Measurements from ENCODE around the gene TMEM132C. TPM values are rescaled to one million over a fixed set of nuclear protein-coding genes. Genes with fewer than 3 reads are reported as not detected.

TMEM132C gene
- total RNA-seq, 2 donors from 2014 or later, result 0.56 TPM; not detected in 1

DNA sequence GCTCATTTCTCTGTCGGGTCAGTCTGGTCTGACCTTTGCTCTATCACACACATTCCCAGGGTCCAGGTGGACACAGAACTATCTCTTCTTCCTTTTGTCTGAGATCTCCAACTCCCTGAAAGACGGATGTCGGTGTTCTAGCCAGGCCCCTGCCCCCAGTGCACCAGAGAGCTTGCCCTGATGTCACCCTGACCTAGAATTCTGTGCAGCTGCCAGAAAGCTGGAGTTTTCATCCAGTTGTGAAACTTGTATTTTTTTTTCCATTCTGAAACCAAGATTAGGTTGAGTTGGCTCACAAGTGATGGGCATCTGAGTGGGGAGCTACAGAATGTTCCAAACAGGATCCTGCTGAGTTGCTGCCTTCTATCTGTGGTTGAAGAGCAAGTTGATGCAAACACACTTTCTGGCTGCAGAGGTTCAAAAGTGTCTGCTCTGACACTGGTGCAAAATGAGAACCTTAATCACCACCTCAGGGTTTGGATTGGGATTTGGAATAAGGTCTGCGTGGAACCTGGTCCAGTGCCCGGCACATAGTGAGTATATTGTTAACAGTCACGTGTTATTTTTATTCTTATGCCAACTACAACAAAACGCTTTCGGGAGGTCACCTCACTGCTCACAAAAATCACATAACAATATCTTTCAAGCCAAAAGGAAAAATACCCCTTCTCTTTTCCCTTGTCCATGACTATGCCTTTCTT lies 345.3 kb downstream of the TMEM132C start:
- no peaks in the 10 kb centered on the region for H3K36me3 ChIP-seq
- H3K27ac ChIP-seq, result no peak overlapping the region
- TF ChIP-seq, protein P1, sequence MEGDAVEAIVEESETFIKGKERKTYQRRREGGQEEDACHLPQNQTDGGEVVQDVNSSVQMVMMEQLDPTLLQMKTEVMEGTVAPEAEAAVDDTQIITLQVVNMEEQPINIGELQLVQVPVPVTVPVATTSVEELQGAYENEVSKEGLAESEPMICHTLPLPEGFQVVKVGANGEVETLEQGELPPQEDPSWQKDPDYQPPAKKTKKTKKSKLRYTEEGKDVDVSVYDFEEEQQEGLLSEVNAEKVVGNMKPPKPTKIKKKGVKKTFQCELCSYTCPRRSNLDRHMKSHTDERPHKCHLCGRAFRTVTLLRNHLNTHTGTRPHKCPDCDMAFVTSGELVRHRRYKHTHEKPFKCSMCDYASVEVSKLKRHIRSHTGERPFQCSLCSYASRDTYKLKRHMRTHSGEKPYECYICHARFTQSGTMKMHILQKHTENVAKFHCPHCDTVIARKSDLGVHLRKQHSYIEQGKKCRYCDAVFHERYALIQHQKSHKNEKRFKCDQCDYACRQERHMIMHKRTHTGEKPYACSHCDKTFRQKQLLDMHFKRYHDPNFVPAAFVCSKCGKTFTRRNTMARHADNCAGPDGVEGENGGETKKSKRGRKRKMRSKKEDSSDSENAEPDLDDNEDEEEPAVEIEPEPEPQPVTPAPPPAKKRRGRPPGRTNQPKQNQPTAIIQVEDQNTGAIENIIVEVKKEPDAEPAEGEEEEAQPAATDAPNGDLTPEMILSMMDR (IDR thresholded peaks at IDR 0.05), result no peak
- H3K27me3 ChIP-seq (replicated peaks; ENCODE audit: insufficient read depth), result no peaks in the 10 kb centered on the region
- H3K4me3 ChIP-seq, result no peak overlapping the region
- no peaks in the 10 kb centered on the region for H3K4me1 ChIP-seq (ENCODE audit: control insufficient read depth in 1 of 2, low read depth in 2 of 2)
- no peaks in the 10 kb centered on the region for H3K9me3 ChIP-seq
- DNase-seq (ENCODE audit: low spot score), result no peak
- no peak for ATAC-seq (ENCODE audit: insufficient number of reproducible peaks, low FRiP score, low read depth)

DNA sequence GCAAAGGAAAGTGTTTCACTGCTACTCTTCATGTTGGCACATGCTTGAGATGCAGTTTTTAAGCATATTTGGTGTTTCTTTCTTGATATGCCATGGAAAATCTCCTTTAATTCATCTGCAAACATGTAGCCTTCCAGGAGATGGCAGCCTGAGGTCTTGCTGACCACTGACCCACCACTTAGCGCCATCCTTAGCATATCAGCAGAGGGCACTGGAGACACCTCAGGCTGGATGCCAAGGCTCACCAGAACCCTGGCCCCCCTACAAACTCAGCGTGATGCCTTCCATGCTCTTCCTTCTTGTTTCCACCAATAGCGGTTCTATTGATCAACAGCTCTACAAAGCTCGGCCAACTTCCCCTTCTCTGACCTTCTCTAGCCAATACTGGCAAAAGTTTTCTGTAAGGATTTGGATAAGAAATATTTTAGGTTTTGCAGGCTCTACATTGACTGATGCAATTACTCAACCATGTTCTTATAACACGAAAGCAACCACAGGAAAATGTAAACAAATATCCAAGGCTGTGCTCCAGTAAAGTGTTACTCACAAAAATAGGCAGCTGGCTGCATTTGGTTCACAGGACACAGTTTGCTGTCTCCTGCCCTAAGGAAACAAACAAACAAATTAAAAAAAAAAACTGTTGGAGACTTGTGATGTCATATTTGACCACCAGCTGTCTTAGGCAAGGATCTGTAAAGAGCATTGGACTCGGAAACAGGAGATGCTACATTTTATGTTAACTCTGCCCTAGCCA lies 347.0 kb downstream of the TMEM132C start:
- no peaks in the 10 kb centered on the region for H3K27me3 ChIP-seq (replicated peaks; ENCODE audit: insufficient read depth)
- no peaks in the 10 kb centered on the region for H3K36me3 ChIP-seq
- ATAC-seq (ENCODE audit: insufficient number of reproducible peaks, low FRiP score, low read depth) (no peak), DNase-seq (ENCODE audit: low spot score) (no peak)
- no peaks in the 10 kb centered on the region for H3K4me1 ChIP-seq (ENCODE audit: control insufficient read depth in 1 of 2, low read depth in 2 of 2)
- TF ChIP-seq, protein P1 (IDR thresholded peaks at IDR 0.05), result no peak
- no peak overlapping the region for H3K27ac ChIP-seq
- no peaks in the 10 kb centered on the region for H3K9me3 ChIP-seq
- no peak overlapping the region for H3K4me3 ChIP-seq

DNA sequence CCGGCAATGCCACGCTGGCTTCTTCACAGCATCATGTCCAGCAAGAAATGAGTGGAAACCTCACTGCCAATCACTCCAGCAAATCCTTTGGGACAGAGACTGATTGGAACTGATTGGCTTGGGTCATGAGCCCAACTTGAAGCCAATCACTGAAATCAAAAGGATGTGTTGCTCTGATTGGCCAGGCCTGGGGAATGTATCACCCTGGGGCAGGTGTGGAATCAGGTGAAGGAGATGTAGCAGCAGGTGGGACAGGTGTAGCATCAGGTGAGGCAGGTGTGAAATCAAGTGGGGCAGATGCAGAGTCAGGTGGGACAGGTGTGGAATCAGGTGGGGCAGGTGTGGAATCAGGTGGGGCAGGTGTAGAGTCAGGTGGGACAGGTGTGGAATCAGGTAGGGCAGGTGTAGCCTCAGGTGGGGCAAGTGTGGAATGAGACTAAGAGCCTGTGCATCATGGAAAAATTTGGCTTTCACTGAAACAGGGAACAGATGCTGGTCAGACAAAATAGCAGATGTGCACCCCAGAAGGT lies 350.4 kb downstream of the TMEM132C start:
- DNase-seq (ENCODE audit: low spot score), result no peak
- H3K27ac ChIP-seq, result no peak overlapping the region
- no peak for ATAC-seq (ENCODE audit: insufficient number of reproducible peaks, low FRiP score, low read depth)
- no peaks in the 10 kb centered on the region for H3K9me3 ChIP-seq
- no peaks in the 10 kb centered on the region for H3K27me3 ChIP-seq (replicated peaks; ENCODE audit: insufficient read depth)
- no peaks in the 10 kb centered on the region for H3K36me3 ChIP-seq
- TF ChIP-seq, protein P1 (IDR thresholded peaks at IDR 0.05), result no peak
- H3K4me1 ChIP-seq (ENCODE audit: control insufficient read depth in 1 of 2, low read depth in 2 of 2), result no peaks in the 10 kb centered on the region
- no peak overlapping the region for H3K4me3 ChIP-seq

DNA sequence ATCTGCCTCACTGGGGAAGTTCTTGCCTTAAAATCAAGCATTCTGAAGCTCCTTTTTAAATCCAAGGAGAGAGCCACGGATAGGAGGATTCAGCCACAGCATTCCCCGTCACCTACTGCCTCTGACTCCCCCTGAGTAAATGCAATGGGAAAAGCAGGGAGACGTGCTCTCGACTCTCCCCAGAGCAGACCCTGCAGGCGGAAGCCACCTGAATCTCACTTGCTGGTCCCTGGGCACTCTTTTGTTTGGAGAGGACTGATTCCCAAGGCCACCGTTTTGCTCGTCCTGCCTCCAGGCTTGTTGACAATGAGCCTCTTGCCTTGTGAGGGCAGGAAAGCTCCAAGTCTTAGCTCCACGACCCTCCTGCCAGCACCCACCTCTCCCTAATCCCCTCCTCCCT lies 352.3 kb downstream of the TMEM132C start:
- TF ChIP-seq, protein P1 (IDR thresholded peaks at IDR 0.05), result no peak
- no peak for ATAC-seq (ENCODE audit: insufficient number of reproducible peaks, low FRiP score, low read depth)
- no peak for DNase-seq (ENCODE audit: low spot score)
- Histone ChIP-seq H3K27me3 (replicated peaks; ENCODE audit: insufficient read depth) (no peaks in the 10 kb centered on the region), H3K36me3 (no peaks in the 10 kb centered on the region), H3K4me1 (ENCODE audit: control insufficient read depth in 1 of 2, low read depth in 2 of 2) (no peaks in the 10 kb centered on the region), H3K4me3 (no peak overlapping the region), H3K27ac (no peak overlapping the region), H3K9me3 (no peaks in the 10 kb centered on the region)

DNA sequence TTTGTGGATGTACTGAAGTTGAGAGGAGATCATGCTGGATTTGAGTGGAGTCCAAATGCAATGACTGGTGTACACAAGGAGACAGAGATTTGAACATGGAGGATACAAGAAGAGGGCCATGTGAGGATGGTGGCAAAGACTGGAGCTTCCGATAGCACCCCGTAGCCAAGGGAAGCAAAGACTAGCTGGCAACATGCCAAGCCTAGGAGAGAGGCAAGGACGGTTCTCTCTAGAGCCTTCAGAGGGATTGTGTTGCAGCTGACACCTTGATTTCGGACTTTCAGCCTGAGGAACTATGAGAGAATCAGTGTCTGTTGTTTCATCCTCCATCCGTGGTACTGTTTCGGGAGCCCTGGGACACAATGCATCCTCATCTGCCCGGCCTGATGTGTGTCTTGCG lies 354.3 kb downstream of the TMEM132C start:
- Histone ChIP-seq H3K36me3 (no peaks in the 10 kb centered on the region), H3K27ac (no peak overlapping the region), H3K4me3 (no peak overlapping the region), H3K4me1 (ENCODE audit: control insufficient read depth in 1 of 2, low read depth in 2 of 2) (no peaks in the 10 kb centered on the region), H3K9me3 (no peaks in the 10 kb centered on the region), H3K27me3 (replicated peaks; ENCODE audit: insufficient read depth) (no peaks in the 10 kb centered on the region)
- ATAC-seq (ENCODE audit: insufficient number of reproducible peaks, low FRiP score, low read depth) (no peak), DNase-seq (ENCODE audit: low spot score) (no peak)
- TF ChIP-seq, protein P1 (IDR thresholded peaks at IDR 0.05), result no peak
